DMS153 (cell line): Measurements from ENCODE around the gene ARHGEF4.

Source experiments
- DNase-seq: peaks from one replicate; lab custom pipeline; 2025; lab: John Stamatoyannopoulos, UW

Gene ARHGEF4

DNA sequence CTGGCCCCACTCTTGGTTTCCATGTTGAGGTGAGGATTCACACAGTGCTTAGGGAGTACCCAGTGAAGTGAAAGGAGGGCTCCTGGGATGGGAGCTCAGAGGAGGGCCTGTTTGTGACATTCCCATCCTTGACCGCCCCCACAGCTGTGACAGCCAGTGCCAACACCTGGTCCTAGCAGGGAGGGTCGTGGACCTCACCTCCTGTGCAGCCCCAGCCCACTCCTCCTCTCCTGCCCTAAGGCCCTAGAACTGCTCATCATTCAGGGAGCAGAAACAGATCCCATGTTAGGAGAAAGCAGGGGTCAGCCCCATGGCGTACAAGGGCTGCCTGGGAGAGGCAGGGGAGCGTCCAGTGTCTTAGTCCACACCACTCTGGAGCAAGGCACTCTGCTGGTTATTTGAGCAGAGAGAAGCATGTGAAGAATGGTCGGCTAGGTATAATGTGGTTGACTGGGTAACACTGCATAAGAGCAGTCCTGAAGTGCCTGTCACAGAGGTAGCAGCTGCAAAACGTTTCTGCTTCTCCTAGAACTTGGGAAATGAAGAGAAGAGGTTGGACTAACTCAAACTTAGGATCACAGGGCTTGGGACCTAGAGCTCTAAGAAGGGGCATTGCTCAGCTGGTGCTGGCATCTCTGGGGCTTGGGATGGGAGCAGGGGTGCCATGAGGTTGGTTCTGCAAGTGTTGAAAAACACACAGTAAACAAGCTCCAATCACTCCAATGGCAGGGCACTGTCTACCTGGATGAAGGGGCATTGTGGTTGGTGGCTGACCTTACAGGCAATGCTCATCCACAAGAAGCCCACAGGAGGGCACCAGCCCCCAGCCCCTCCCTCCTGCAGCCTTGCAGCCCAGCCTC, 200.9 kb downstream of the ARHGEF4 start:
- DNase-seq, result no peak

DNA sequence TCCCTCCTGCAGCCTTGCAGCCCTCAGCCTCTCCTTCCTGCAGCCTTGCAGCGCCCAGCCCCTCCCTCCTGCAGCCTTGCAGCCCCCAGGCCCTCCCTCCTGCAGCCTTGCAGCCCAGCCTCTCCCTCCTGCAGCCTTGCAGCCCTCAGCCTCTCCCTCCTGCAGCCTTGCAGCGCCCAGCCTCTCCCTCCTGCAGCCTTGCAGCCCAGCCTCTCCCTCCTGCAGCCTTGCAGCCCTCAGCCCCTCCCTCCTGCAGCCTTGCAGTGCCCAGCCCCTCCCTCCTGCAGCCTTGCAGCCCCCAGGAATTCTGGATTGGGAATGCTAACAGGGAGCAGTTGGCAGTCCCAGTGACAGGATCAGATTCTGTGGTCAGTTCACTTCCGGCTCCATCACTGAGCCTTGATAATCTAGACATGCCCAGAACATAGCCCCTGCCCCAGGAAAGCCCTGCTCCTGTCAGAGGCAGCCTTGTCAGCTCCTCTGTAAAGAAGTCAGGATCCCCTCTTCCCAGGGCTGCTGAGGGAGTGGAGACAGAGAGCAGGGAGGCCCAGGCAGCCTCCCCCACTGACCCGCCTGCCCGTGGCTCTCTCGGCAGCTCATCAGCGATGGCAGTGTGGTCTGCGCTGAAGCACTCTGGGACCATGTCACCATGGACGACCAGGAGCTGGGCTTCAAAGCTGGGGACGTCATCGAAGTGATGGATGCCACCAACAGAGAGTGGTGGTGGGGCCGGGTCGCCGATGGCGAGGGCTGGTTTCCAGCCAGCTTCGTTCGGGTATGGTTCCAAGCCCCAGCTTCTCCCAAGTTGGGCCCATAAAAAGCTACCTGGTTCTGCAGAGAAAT, 201.8 kb downstream of the ARHGEF4 start:
- DNase-seq, result no peak

DNA sequence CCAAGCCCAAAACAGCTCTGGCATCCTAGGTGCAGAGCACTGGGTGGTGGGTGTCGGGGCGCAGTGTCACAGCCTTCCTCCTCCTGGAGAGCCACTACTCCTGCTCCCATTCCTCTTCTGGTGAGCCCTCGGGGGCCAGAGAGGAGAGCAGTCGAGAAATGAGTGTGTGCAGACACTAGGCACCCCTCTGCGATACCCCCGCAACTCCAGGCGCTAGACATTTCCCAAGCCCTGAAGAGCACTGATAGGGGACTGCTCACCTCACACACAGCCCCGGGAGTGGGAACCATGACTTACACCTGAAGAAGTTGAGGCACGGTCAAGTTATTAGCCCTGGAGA, 202.4 kb downstream of the ARHGEF4 start:
- no peak for DNase-seq

DNA sequence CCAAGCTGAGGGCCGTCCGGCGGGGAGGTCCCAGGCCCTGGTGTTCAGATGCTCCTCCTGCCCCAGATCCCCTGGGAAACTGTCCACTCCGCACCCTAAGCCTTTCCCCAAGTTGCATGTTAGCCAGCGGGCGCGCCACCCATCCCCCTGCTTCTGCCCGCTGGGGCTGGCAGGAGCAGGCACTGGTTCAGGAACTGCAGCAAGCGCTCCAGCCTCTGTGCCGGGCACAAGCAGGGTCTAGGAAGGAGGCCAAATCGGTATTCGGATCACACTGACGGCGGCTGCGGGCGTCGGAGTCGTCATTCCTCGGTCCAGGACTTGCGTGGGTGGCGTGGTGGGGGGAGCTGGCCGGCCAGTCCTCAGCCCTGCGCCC, 202.8 kb downstream of the ARHGEF4 start:
- DNase-seq, result no peak

DNA sequence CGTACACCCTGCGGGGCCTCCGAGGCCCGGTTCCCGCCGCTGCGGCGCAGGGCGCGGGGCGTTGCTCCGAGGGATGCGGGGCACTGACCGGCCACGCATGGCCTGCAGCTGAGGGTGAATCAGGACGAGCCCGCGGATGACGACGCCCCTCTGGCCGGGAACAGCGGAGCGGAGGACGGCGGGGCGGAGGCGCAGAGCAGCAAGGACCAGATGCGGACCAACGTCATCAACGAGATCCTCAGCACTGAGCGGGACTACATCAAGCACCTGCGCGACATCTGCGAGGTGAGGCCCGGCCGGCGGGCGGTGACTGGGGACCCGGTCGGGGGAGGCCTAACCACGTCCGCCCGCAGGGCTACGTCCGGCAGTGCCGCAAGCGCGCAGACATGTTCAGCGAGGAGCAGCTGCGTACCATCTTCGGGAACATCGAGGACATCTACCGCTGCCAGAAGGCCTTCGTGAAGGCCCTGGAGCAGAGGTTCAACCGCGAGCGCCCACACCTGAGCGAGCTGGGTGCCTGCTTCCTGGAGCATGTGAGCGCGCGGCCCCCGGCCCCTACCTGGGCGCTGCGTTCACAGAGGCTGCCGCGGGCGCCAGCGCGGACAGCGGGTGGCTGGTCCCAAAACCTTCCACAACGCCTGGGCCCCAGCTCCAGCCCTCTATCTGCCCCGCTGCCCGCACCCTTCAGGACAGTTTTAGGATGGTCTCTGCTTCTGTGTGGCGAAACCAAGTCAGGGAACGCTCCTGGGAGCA, 203.4 kb downstream of the ARHGEF4 start:
- no peak for DNase-seq

DNA sequence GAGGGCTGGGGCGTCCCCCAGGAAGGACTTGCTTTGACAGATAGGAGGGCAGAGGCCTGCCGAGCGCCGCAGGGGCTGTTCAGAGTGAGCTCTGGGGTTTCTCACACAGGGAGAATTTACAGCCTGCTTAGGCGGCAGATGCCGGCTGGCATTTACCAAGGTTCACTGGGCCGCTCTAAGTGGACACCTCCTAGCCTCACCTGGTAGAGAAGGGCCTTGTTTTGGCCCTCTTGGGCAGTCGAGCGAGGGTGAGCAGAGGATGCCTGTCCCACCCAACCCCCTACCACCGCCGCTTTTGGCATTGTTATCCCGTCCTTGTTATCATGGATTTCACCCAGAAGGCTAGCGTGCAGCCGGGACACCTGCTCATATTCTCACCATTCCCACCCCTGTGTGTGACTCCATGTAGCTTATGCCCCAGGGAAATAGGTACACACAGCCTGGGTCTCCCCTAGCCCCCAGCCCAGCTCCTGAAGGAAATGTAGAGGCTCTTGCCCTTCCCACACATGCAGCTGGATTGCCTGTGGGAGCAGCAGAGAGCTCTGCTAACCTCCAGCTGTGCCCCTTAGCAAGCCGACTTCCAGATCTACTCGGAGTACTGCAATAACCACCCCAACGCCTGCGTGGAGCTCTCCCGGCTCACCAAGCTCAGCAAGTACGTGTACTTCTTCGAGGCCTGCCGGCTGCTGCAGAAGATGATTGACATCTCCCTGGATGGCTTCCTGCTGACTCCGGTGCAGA, 204.1 kb downstream of the ARHGEF4 start:
- DNase-seq, result no peak

DNA sequence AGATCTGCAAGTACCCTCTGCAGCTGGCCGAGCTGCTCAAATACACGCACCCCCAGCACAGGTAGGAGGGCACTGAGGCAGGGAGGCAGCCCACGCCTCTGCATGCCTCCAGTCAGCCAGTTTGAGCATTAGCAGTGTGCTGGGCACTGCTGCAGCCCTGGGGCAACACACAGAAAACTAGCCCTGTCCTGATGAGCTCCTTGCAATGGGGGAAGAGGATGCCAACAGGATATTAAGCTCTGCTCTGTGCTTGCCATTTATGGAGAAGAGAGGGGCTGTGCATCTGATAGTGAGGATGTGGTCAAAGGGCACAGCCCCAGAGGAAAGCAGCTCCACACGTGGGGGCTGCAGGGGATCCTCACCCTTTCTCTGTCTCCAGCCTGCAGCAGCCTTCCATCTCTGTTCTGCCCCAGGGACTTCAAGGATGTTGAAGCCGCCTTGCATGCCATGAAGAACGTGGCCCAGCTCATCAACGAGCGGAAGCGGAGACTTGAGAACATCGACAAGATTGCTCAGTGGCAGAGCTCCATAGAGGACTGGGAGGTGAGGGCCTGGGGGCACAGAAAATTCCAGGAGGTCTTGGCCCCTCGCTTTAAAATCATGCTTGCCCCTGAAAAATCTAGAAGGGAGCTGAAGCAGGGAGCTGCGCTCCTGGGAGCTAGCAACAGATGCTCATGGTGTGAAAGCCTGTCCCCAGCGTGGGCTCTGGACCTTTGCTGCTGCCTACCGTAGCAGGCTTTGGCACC, 204.9 kb downstream of the ARHGEF4 start:
- DNase-seq, result no peak

DNA sequence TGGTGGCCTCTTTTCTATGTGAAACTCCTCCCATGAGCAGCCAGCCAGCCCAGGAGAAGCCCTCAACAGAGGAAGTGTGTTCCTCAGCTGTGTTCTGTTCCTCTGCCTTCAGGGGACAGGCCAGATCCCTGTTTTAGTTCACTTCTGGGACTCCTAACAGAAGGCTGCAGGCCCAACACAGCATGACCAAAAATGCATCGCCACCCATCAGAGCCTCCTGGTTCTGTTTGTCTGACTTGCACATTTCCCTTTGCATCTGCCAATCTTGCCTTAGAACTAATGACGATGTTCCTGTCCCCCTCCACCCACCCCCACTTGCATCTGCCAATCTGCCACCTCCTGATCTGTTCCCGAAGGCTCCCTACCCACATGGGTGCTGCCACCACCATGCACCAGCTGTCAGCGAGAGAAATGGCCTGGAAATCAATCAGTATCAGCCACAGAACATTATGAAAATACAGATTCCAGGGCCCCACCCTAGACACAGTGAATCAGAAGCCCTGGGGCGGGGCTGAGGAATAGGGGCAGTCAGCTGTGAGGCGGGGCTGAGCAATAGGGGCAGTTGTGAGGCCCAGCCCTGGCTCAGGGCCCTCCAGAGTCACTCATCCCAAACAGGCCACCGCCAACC, 205.5 kb downstream of the ARHGEF4 start:
- no peak for DNase-seq

DNA sequence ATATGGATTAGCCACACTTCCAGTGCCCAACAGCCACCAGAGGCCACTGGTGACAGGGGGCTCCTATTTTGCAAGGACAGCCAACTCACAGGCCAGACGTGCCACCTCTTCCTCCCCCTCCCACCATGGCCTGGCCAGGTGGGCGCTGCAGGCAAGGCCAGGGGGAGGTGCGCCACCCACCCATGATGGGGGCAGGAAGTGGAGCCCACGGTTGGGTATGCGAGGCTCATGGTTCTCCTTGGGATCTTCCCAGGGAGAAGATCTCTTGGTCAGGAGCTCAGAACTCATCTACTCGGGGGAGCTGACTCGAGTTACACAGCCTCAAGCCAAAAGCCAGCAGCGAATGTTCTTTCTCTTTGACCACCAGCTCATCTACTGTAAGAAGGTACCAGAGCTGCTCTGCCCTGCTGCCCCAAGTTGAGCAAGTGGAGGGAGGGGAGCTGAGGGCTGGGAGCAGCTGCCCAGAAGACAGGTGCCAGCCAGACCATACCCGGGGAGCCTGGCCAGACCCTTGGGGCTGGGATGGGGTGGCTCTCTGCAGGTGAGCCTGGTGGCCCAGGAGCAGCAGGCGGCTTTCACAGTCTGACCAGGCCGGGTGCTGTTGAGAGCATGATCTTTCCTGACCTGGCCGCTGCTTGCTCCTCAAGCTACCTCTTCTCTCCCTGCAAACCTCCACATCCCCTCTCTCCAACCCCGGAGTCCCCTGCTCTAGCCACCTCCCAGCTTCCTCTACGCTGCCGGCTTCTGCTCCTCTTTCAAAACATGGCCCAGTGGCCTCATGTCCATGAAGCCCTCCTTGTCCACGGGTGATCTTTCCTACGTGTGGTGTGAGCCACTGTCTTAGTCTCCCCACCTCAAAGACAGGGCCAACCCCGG, 206.7 kb downstream of the ARHGEF4 start:
- no peak for DNase-seq

DNA sequence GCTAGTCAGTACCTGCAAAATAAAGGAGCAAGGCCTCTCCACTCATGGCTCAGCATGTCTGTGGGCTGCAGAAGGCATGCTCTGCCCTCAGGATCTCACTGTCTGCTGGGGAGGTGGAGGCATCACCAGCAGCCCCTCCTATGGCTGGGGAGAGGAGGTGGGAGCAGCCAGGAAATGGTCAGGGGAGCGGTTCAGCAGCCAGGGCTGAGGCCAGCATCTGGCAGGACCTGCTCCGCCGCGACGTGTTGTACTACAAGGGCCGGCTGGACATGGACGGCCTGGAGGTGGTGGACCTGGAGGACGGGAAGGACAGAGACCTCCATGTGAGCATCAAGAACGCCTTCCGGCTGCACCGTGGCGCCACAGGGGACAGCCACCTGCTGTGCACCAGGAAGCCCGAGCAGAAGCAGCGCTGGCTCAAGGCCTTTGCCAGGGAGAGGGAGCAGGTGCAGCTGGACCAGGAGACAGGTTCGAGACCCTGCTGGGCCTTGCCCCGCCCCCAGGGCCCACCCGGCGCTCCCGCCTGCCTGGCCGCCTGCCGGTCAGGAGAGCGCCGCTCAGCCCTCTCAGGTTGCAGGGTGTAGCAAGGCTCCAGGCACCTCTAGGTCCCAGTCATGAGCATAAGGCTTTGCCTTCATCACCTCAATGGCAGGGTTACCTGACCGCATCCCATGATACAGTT, 207.5 kb downstream of the ARHGEF4 start:
- no peak for DNase-seq

DNA sequence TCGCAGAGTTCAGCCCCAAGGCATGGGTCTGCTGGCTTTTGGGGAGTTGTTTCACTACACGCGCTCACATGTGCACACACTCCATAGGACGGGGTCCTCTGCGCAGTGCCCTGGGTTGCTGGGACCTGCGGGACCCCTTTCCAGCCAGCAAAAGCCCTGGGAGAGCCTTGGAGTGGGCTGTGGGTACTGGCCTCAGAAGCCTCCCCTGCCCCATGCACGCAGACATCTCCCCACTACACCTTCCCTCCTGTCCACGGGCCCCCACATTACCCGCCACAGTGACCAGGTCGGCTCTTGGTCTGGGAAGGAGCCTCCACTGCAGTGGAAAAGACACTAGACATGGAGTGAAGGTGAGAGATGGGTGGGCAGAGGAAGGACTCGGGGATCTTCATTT, 208.0 kb downstream of the ARHGEF4 start:
- DNase-seq, result no peak

DNA sequence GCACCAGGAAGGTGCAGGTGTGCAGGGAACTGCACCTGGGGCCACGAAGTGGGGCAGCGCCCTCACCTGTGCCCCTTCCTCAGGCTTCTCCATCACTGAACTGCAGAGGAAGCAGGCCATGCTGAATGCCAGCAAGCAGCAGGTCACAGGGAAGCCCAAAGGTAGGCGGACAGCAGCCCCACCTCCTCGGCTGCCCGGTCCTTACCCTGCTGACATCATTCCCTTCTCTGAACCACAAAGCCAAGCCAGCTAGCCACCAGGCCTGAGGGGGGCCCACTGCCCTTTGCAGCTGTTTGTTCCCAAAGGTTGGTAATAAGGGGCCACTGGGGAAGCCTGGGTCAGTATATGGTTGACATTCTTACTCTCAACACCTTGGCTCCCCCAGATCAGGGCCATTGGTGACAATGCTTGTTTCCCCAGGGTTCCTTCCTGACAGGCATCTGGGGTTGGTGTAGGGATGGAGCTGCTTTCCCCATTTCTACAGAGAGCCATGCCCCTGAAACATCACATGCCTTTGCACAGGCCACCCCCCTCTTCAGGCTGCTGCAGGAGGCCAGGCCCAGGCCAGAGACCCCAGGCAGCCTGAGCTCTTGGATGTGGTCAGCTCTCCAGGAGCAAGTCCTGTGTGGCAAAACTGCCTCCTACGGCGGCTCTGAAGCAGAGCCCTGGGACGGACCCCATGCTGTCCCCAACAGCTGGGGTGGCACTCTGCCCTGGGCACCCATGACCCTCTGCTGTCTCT, 208.7 kb downstream of the ARHGEF4 start:
- no peak for DNase-seq

DNA sequence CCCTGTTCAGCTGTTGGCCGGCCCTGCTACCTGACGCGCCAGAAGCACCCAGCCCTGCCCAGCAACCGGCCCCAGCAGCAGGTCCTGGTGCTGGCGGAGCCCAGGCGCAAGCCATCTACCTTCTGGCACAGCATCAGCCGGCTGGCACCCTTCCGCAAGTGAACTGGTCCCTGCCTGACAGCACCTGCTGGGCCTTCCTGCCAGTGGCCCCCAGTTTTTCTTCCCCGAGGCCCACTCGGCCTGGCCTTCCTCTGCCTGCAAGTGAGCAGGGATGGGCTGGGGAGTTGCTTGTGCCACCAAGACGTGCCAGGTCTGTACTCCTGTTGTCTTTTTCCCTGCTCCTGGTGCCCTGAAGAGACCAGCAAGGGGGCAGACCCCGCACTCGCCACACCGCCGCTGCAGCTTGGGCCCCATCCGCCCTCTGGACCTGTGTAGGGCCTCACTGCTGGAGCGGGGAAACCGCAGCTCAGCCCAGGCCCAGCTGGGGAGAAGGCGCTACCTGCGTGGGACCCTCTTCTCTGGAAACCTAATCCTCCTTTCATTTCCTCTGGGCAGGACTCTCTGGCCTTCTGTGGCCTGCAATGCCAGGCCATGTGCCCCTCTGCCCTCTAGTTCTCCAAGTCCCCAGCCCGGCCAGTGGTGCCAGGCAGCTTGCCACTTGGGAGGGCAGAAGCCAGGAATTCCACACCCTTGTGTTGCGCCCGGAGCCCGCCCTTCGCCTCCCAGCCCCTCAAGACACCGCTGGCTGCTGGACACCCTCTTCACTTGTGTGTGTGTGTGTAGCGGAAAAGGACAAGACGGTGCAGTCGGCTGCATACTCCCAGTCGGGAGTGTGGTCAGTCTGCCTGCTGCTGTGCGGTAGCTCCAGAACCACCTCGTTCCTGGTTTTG, 209.6 kb downstream of the ARHGEF4 start:
- no peak for DNase-seq

DNA sequence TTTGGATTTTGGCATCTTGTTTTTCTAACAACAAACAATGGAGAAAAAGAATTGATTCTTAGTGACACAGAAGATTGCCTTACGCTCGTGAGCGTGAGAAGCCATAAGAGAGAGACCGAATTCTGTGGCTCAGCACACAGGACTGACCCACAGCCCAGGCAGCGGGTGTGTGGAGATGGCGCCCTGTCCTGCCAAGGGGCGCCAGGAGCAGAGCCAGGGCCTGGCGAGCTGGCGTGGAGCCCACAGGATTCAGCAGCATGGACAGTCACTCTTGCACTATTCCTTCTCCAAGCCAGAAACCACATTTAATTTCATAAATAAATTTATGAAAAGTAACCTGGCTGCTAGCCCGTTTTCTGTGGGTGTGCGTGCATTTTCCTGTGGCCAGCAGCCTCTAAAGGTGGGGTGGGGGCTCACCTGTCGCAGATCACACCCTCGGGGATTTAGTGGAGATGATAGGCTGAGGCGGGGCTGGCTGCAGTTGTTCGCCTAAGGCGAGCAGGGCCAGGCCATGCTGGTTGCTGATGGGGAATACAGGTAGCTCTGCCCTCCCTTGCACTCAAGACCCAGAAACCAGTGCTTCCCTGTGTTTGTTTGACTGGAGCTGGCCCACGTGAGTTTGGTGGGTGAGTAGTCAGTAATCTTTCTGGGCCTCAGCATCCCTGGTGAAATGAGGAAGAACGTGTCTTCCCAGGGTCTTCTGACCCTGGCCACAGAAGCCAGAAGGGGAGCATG, 210.4 kb downstream of the ARHGEF4 start:
- DNase-seq, result no peak

DNA sequence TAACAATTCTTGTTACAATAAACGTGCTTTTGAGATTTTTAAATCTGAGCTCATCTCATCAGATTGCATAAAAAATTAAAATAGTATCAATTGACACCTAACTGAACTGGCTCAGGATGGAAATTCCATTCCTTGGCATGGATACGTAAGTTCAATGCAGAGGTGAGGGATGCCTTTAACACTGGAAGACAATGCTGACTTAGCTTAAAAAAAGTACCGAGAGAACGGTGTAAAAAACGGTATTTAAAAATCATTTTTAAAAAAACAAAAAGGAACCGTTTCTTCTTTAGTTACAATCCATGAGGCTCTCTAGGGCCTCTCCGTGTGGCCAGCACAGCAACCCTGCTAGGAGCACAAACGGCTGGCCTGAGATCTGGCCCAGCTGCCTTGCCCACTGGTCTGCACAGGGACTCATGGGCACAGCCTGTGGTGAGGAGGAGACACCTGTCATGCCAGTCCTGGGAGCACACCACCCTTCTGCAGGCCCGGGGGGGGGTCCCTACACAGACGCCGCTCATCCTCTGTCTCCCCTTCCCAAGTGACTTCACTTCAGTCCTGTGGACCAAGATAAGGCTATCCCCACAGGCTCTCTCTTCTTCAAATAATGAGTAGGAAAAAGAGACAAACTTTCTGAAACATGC, 211.3 kb downstream of the ARHGEF4 start:
- DNase-seq, result no peak

DNA sequence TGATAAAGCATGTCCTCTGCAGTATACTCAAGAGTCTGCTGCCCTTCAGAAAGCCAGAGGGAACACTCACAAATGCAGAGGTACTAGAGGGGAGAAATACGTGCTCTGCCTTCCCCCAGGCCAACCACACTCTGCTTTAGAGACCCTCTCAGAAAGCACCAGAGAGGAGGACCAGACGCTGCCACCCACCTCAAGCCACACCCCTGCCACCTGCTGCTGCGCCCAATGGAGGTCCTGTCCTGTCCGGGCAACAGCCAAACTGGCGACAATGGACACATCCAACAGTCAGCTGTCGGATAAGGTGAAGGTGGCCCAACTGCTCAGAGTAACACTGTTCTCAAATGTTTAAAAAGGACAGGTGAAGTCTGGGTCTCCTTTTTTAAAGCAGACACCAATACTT, 211.9 kb downstream of the ARHGEF4 start:
- no peak for DNase-seq
